HepG2 (cell line): ENCODE data around the gene SDR42E2. TPM values are rescaled to one million over a fixed set of nuclear protein-coding genes. Genes with fewer than 3 reads are reported as not detected.

ENCODE experiments used
- AHR ChIP-seq: IDR thresholded peaks from 2 replicates; pipeline ENCODE4 v1.6.1; 2018; ENCODE audit warnings: missing genetic modification reagents, missing compliant biosample characterization
- ARID5B ChIP-seq: IDR thresholded peaks from 2 replicates; pipeline ENCODE4 v1.4.0; 2020; ENCODE audit warnings: mild to moderate bottlenecking, missing genetic modification reagents
- ATF6 ChIP-seq: sonication (generic); formaldehyde crosslinking; conservative IDR thresholded peaks from 2 replicates; pipeline ENCODE4 v1.4.0; 2020; ENCODE audit warnings: missing genetic modification reagents
- BCL6 ChIP-seq: IDR thresholded peaks from 2 replicates; pipeline ENCODE4 v1.6.1; 2016; ENCODE audit warnings: missing genetic modification reagents, missing compliant biosample characterization
- ETV5 ChIP-seq: IDR thresholded peaks from 2 replicates; pipeline ENCODE4 v1.6.1; 2018; ENCODE audit warnings: missing biosample characterization, missing genetic modification reagents, inconsistent platforms, borderline replicate concordance
- IRF9 ChIP-seq: sonication (generic); formaldehyde crosslinking; IDR thresholded peaks from 2 replicates; pipeline ENCODE4 v1.8.0; 2022; ENCODE audit warnings: missing genetic modification reagents, mild to moderate bottlenecking, borderline replicate concordance
- MYC ChIP-seq: sonication (generic); formaldehyde crosslinking; IDR thresholded peaks from 2 replicates; pipeline ENCODE4 v1.9.0; 2021; ENCODE audit warnings: missing genetic modification reagents, borderline replicate concordance
- NFKBIZ ChIP-seq: IDR thresholded peaks from 2 replicates; pipeline ENCODE4 v1.6.1; 2018; ENCODE audit warnings: missing genetic modification reagents, missing compliant biosample characterization
- PAX8 ChIP-seq: sonication (generic); formaldehyde crosslinking; IDR thresholded peaks from 2 replicates; pipeline ENCODE4 v1.8.0; 2022; ENCODE audit warnings: mild to moderate bottlenecking, missing genetic modification reagents, borderline replicate concordance
- SMAD3 ChIP-seq: sonication (generic); formaldehyde crosslinking; IDR thresholded peaks from 2 replicates; pipeline ENCODE4 v1.4.0; 2020; ENCODE audit warnings: missing genetic modification reagents
- STAG1 ChIP-seq: sonication (generic); formaldehyde crosslinking; IDR thresholded peaks from 2 replicates; pipeline ENCODE4 v1.4.0; 2020; ENCODE audit warnings: missing genetic modification reagents
- STAT6 ChIP-seq: sonication (generic); formaldehyde crosslinking; IDR thresholded peaks from 2 replicates; pipeline ENCODE4 v1.4.0; 2020; ENCODE audit warnings: missing genetic modification reagents, mild to moderate bottlenecking, borderline replicate concordance
- TEAD2 ChIP-seq: sonication (generic); formaldehyde crosslinking; IDR thresholded peaks from 2 replicates; pipeline ENCODE4 v1.9.0; 2021; ENCODE audit warnings: missing genetic modification reagents
- XBP1 ChIP-seq: sonication (generic); formaldehyde crosslinking; IDR thresholded peaks from 2 replicates; pipeline ENCODE4 v1.5.0; 2020; ENCODE audit warnings: missing genetic modification reagents
- ZBTB43 ChIP-seq: sonication (generic); formaldehyde crosslinking; conservative IDR thresholded peaks from 2 replicates; pipeline ENCODE4 v1.4.0; 2020; ENCODE audit warnings: missing genetic modification reagents
- ZFYVE20 ChIP-seq: sonication (generic); formaldehyde crosslinking; IDR thresholded peaks from 2 replicates; pipeline ENCODE4 v1.8.0; 2023; ENCODE audit warnings: low read depth, mild to moderate bottlenecking, moderate library complexity, missing genetic modification reagents, borderline replicate concordance
- ZNF138 ChIP-seq: sonication (generic); formaldehyde crosslinking; IDR thresholded peaks from 2 replicates; pipeline ENCODE4 v1.5.0; 2020; ENCODE audit warnings: mild to moderate bottlenecking, low read depth, missing genetic modification reagents
- ZNF746 ChIP-seq: sonication (generic); formaldehyde crosslinking; IDR thresholded peaks from 2 replicates; pipeline ENCODE4 v1.8.0; 2022; ENCODE audit warnings: mild to moderate bottlenecking, missing genetic modification reagents
- ZNF792 ChIP-seq: IDR thresholded peaks from 2 replicates; pipeline ENCODE4 v1.6.1; 2016
- polyA plus RNA-seq, 8 experiments: library from polyadenylated mRNA; depleted of rRNA in 3 of 8; stranded (reverse) in 7 of 8; unstranded in 1 of 8; fragments of >200 nt; fragmentation: Illumina TruSeq in 4 of 8; extraction: Trizol in 4 of 8; gene quantifications; 2 replicates each; pipeline versions ENCODE4 v1.2.1 to v1.2.3, GENCODE V29; 2011 to 2016; ENCODE audit warnings: low read depth in 4 of 8, missing spikeins in 1 of 8, mixed read lengths in 1 of 8; ENCODE audit not compliant: insufficient read depth in 1 of 8
- total RNA-seq, 5 experiments: library from RNA; depleted of rRNA; stranded (reverse); fragments of >200 nt; fragmentation: Illumina TruSeq; extraction: Trizol; gene quantifications; 2 replicates each; pipeline ENCODE4 v1.2.3, GENCODE V29; 2016; ENCODE audit warnings: low read depth in 1 of 5

The SDR42E2 gene
- total and polyA plus RNA-seq, 2 of the 13 experiments (the other 11 are each of a cell fraction or from before 2014, with no cell fraction given) = 0.05 to 0.11 TPM

GRCh38 chr16:22190081-22190775 is 27.9 kb downstream of the SDR42E2 start (continued):
- no peak for TF ChIP-seq SMAD3 (CRISPR knock-in tag)
- no peak for TF ChIP-seq TEAD2 (CRISPR knock-in tag)
- TF ChIP-seq MYC (CRISPR knock-in tag) = peak; percentile 89
- peak; percentile 72 for TF ChIP-seq ARID5B (CRISPR knock-in tag)
- peak; percentile 25 for TF ChIP-seq BCL6 (CRISPR knock-in tag)
- TF ChIP-seq ATF6 (CRISPR knock-in tag) = no peak
- peak; percentile 95; the same call in 1 of the 2 replicates for TF ChIP-seq STAT6 (CRISPR knock-in tag)
- peak; percentile 97 for TF ChIP-seq ZFYVE20 (CRISPR knock-in tag)
- no peak for TF ChIP-seq NFKBIZ
- TF ChIP-seq ZNF138 = 0 out of 2 replicates have a peak, but pooled peaks have one; percentile 77
- peak; percentile 18; the same call in 1 of the 2 replicates for TF ChIP-seq STAG1 (CRISPR knock-in tag)
- peak; percentile 77 for TF ChIP-seq ZNF792 (CRISPR knock-in tag)
- peak; percentile 62; the same call in 1 of the 2 replicates for TF ChIP-seq ZNF746 (CRISPR knock-in tag)
- peak; percentile 33 for TF ChIP-seq ETV5 (CRISPR knock-in tag)
- TF ChIP-seq PAX8 (CRISPR knock-in tag) = peak; percentile 77
- TF ChIP-seq ZBTB43 (CRISPR knock-in tag) = peak; percentile 90; the same call in 1 of the 2 replicates
- TF ChIP-seq AHR (CRISPR knock-in tag) = peak; percentile 51; the same call in 1 of the 2 replicates
- TF ChIP-seq IRF9 (CRISPR knock-in tag) = peak; percentile 97; the same call in 1 of the 2 replicates
- TF ChIP-seq XBP1 (CRISPR knock-in tag) = no peak
